RWPE2 (cell line): ENCODE data around the gene ZNF506.
"Not testable (repeated sequence)": the region's sequence is repeated elsewhere in the genome, so short reads cannot be mapped to it uniquely, and the experiment has no call there.

Experiments
- ATAC-seq: fragments of 200-7000 bp; cut with Tn5 transposase; 3 replicates; pipeline ENCODE4 v1.9.1; 2021; ENCODE audit warnings: low read depth
- DNase-seq: peaks from one replicate; pipeline ENCODE4 v3.0.0-alpha.2; 2020; ENCODE audit warnings: low spot score
- H3K27ac ChIP-seq: fragments of 450-650 bp; 2 replicates; pipeline ENCODE4 v1.5.1; 2017; ENCODE audit warnings: mild to moderate bottlenecking; ENCODE audit not compliant: poor library complexity, severe bottlenecking
- H3K27me3 ChIP-seq: fragments of 250-450 bp; sonication (Bioruptor Pico); 2 replicates; pipeline ENCODE4 v1.5.1; 2021; ENCODE audit warnings: mild to moderate bottlenecking, moderate library complexity; ENCODE audit not compliant: insufficient read depth, poor library complexity, severe bottlenecking
- H3K36me3 ChIP-seq: fragments of 250-450 bp; sonication (Bioruptor Pico); 2 replicates; pipeline ENCODE4 v1.5.1; 2020; ENCODE audit warnings: low read depth, mild to moderate bottlenecking, moderate library complexity
- H3K4me1 ChIP-seq: fragments of 250-450 bp; sonication (Bioruptor Pico); 2 replicates; pipeline ENCODE4 v1.5.1; 2021; ENCODE audit warnings: mild to moderate bottlenecking, moderate library complexity; ENCODE audit not compliant: insufficient read depth, poor library complexity, severe bottlenecking
- H3K4me3 ChIP-seq: fragments of 250-450 bp; sonication (Bioruptor Pico); 2 replicates; pipeline ENCODE4 v1.5.1; 2021; ENCODE audit warnings: mild to moderate bottlenecking, moderate library complexity; ENCODE audit not compliant: severe bottlenecking
- H3K9me3 ChIP-seq: fragments of 250-450 bp; sonication (Bioruptor Pico); 2 replicates; pipeline ENCODE4 v1.5.1; 2021; ENCODE audit warnings: mild to moderate bottlenecking, moderate library complexity; ENCODE audit not compliant: severe bottlenecking
- CTCF ChIP-seq: fragments of 450-650 bp; IDR thresholded peaks from one replicate; pipeline ENCODE4 v1.5.1; 2017; ENCODE audit warnings: mild to moderate bottlenecking, moderate library complexity; ENCODE audit not compliant: poor library complexity, severe bottlenecking

Gene ZNF506

GRCh38 chr19:19782783-19783182 is 38.8 kb downstream of the ZNF506 start:
- H3K36me3 ChIP-seq, result peaks cover 17% of the 10 kb centered on the region
- H3K4me3 ChIP-seq, result no peak overlapping the region
- H3K4me1 ChIP-seq, result no peaks in the 10 kb centered on the region
- no peaks in the 10 kb centered on the region for H3K27me3 ChIP-seq
- no peaks in the 10 kb centered on the region for H3K9me3 ChIP-seq
- DNase-seq, result no peak
- no peak for ATAC-seq
- TF ChIP-seq CTCF, result no peak
- no peak overlapping the region for H3K27ac ChIP-seq

- H3K27me3 ChIP-seq, DNase-seq, H3K27ac ChIP-seq, ATAC-seq, H3K4me1 ChIP-seq, H3K9me3 ChIP-seq, H3K4me3 ChIP-seq: not testable (repeated sequence)
- peaks cover 16% of the 10 kb centered on the region; the same call in 1 of the 2 replicates for H3K36me3 ChIP-seq
These were observed 39.8 kb downstream of the ZNF506 start for GRCh38 chr19:19781791-19782190.

- no peak for TF ChIP-seq CTCF
- DNase-seq, result no peak
- ATAC-seq, result no peak
- no peaks in the 10 kb centered on the region for H3K27me3 ChIP-seq
- no peaks in the 10 kb centered on the region for H3K9me3 ChIP-seq
- H3K4me3 ChIP-seq, result no peak overlapping the region
- H3K27ac ChIP-seq, result no peak overlapping the region
- no peaks in the 10 kb centered on the region for H3K4me1 ChIP-seq
- peaks cover 16% of the 10 kb centered on the region; the same call in 1 of the 2 replicates for H3K36me3 ChIP-seq
These were observed 42.9 kb downstream of the ZNF506 start for GRCh38 chr19:19778666-19779065.

- no peak overlapping the region for H3K27ac ChIP-seq
These were observed 43.9 kb downstream of the ZNF506 start for GRCh38 chr19:19777692-19778091.

GRCh38 chr19:19776206-19777008 is 45.1 kb downstream of the ZNF506 start:
- Histone ChIP-seq H3K4me1 (no peaks in the 10 kb centered on the region), H3K4me3 (peak overlapping the region; percentile 49), H3K27ac (peak overlapping the region; percentile 37), H3K36me3 (peaks cover 16% of the 10 kb centered on the region; the same call in 1 of the 2 replicates), H3K27me3 (no peaks in the 10 kb centered on the region), H3K9me3 (peaks cover under 1% of the 10 kb centered on the region)
- ATAC-seq (peak; percentile 98), DNase-seq (peak; percentile 99)
- TF ChIP-seq CTCF, result no peak

More at GRCh38 chr19:19777692-19778091, 43.9 kb downstream of the ZNF506 start:
- Histone ChIP-seq H3K36me3 (peaks cover 16% of the 10 kb centered on the region; the same call in 1 of the 2 replicates), H3K4me1 (no peaks in the 10 kb centered on the region), H3K27me3 (no peaks in the 10 kb centered on the region), H3K9me3 (no peaks in the 10 kb centered on the region), H3K4me3 (no peak overlapping the region)
- ATAC-seq (no peak), DNase-seq (no peak)
- TF ChIP-seq CTCF, result no peak
